Sigmoid colon (tissue), 3 donors: ENCODE results near the gene OSBP2.

Experiments
- POLR2A ChIP-seq, 2 donors: fragments of 450-650 bp; IDR thresholded peaks; one replicate each; pipeline ENCODE4 v1.6.1; 2016; ENCODE audit warnings: antibody characterized with exemption in 2 of 2, mild to moderate bottlenecking in 2 of 2, moderate library complexity in 2 of 2
- TF ChIP-seq, protein P1 (sequence below), 4 experiments: fragments of 450-650 bp in 3 of 4; fragments of 200-600 bp in 1 of 4; IDR thresholded peaks; one replicate each; pipeline ENCODE4 v1.5.1; 2016 to 2019; ENCODE audit warnings: antibody characterized with exemption in 4 of 4, mild to moderate bottlenecking in 3 of 4, moderate library complexity in 2 of 4

DNA sequence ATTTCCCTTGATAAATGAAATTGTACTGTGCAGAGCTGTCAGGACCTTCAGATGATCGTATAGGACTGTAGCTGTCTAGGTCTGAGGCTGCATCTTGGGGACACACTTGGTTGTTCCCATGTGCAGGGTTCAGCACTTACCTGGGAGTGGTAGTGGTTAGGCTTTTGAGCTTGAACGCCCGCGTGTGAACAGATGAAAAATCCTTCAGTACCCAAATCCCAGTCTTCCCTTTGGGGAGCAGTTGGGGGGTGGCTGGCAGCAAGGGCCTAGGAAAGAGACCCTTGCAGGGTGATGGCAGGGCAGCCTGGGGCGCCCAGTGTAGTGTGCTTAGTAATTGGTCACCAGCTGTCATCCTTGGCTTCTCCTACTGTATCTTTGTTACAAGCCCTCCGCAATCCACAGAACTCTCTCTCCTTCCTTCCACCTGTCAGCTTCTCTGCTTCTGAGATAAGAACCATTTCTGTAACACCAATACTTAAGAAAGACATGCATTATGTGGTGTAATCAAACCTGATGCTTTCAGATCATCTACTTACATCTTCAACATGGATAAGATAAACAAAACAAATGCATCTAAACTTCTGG is 209.3 kb downstream of the OSBP2 start:
- TF ChIP-seq POLR2A (IDR thresholded peaks at IDR 0.05): no peak
- TF ChIP-seq, protein P1, sequence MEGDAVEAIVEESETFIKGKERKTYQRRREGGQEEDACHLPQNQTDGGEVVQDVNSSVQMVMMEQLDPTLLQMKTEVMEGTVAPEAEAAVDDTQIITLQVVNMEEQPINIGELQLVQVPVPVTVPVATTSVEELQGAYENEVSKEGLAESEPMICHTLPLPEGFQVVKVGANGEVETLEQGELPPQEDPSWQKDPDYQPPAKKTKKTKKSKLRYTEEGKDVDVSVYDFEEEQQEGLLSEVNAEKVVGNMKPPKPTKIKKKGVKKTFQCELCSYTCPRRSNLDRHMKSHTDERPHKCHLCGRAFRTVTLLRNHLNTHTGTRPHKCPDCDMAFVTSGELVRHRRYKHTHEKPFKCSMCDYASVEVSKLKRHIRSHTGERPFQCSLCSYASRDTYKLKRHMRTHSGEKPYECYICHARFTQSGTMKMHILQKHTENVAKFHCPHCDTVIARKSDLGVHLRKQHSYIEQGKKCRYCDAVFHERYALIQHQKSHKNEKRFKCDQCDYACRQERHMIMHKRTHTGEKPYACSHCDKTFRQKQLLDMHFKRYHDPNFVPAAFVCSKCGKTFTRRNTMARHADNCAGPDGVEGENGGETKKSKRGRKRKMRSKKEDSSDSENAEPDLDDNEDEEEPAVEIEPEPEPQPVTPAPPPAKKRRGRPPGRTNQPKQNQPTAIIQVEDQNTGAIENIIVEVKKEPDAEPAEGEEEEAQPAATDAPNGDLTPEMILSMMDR (IDR thresholded peaks at IDR 0.05): no peak
